Sigmoid colon (tissue), 3 donors: ENCODE results near the gene KLHL26.

Experiments
- CTCF ChIP-seq, 4 experiments: fragments of 450-650 bp in 3 of 4; fragments of 200-600 bp in 1 of 4; IDR thresholded peaks; one replicate each; pipeline ENCODE4 v1.5.1; 2016 to 2019; ENCODE audit warnings: antibody characterized with exemption in 4 of 4, mild to moderate bottlenecking in 3 of 4, moderate library complexity in 2 of 4
- POLR2A ChIP-seq, 2 donors: fragments of 450-650 bp; IDR thresholded peaks; one replicate each; pipeline ENCODE4 v1.6.1; 2016; ENCODE audit warnings: antibody characterized with exemption in 2 of 2, mild to moderate bottlenecking in 2 of 2, moderate library complexity in 2 of 2

- no peak for TF ChIP-seq CTCF (IDR thresholded peaks at IDR 0.05)
- TF ChIP-seq POLR2A (IDR thresholded peaks at IDR 0.05): no peak
Measured at GRCh38 chr19:18653853-18654252, 17.0 kb downstream of the KLHL26 start.
